ENCODE measurements around the gene SSBP3. TPM values are rescaled to one million over a fixed set of nuclear protein-coding genes. Genes with fewer than 3 reads are reported as not detected.
A peak's percentile ranks its signal among the peaks of the same experiment; 100 is the strongest.

Gene SSBP3
- total RNA-seq, 4 donors from 2014 or later = 19.3 to 40.5 (median 31.3) TPM

- WGBS, 2 donors = 96 to 99% methylated on average over 6 of the region's 6 CpGs
- H3K4me3 ChIP-seq (ENCODE audit: low read depth, poor library complexity, severe bottlenecking) = no peak overlapping the region
- intact Hi-C loops (cut with DNase I; ENCODE audit: low total_unique reads) = no loop called here
- TF ChIP-seq POLR2A (IDR thresholded peaks at IDR 0.05) (no peak), CTCF (IDR thresholded peaks at IDR 0.05) (no peak)
- peak in 1 of 2 donors; percentile 75 for DNase-seq (ENCODE audit: low spot score in 2 of 2)
These were observed 229.4 kb downstream of the SSBP3 start for GRCh38 chr1:54176621-54177327.

Other genes starting within 250 kb of the SSBP3 start
- gene CYB5RL, start 206.4 kb downstream of the SSBP3 start, total RNA-seq = 10 to 100 TPM in 1 of 4 donors, 1 to 10 TPM in 3; 2.4 to 15.2 (median 5.6) TPM
- gene MRPL37, start 206.2 kb downstream of the SSBP3 start, total RNA-seq = 10 to 100 TPM; 55.7 to 76.4 (median 68.3) TPM
- gene ACOT11, start 141.8 kb upstream of the SSBP3 start, total RNA-seq = 1 to 10 TPM; 1.9 to 3.9 (median 2.2) TPM
- gene FAM151A, start 217.1 kb upstream of the SSBP3 start, total RNA-seq = not detected
- gene MROH7, start 235.4 kb upstream of the SSBP3 start, total RNA-seq = 1 to 10 TPM in 3 of 4 donors, under 1 TPM in 1; 0.65 to 3.0 (median 2.0) TPM